ENCODE measurements around the gene ARHGEF26.
"Not testable (repeated sequence)": the region's sequence is repeated elsewhere in the genome, so short reads cannot be mapped to it uniquely, and the experiment has no call there.

The ARHGEF26 gene, protein sequence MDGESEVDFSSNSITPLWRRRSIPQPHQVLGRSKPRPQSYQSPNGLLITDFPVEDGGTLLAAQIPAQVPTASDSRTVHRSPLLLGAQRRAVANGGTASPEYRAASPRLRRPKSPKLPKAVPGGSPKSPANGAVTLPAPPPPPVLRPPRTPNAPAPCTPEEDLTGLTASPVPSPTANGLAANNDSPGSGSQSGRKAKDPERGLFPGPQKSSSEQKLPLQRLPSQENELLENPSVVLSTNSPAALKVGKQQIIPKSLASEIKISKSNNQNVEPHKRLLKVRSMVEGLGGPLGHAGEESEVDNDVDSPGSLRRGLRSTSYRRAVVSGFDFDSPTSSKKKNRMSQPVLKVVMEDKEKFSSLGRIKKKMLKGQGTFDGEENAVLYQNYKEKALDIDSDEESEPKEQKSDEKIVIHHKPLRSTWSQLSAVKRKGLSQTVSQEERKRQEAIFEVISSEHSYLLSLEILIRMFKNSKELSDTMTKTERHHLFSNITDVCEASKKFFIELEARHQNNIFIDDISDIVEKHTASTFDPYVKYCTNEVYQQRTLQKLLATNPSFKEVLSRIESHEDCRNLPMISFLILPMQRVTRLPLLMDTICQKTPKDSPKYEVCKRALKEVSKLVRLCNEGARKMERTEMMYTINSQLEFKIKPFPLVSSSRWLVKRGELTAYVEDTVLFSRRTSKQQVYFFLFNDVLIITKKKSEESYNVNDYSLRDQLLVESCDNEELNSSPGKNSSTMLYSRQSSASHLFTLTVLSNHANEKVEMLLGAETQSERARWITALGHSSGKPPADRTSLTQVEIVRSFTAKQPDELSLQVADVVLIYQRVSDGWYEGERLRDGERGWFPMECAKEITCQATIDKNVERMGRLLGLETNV

DNA sequence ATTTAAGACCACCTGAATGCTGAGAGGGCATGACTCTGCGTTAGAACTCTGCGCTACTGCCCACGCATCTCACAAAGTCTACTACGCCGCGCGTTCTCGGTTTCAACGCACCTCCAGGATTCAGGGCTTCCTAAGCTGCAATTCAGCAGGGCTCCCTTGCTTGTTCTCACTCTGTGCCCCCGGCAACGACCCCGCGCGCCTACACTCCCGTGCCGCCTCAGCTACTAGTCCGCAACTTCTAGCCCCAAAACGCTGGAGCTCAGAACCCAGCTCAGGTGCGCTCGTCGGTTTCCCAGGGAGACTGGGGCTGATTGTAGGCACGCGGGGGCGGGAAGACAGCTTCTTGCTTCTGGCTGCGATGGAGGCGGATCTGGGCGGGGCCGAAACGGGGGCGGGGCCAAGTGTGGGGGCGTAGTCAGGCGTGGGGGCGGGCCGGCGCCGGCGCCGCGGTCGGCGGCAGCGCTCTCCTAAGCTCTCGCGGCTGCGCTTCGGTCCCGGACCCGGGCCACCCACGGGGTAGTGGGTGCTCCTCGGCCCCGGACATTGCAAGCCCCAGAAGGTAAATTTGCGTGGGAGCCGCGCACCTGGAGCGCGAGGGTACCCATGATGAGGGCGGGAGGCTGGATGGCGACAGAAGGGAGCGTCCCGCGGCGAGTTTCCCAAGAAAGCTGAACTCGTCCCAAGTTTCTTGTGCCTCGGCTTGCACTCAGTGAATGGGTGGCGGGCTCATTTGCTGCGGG is at the start of gene ARHGEF26:
ARHGEF26 (plus strand) TSS at position 430 of the 740 bp plus-strand sequence. CDS start 603 bp downstream, outside the sequence.
- DNase-seq (ENCODE audit: low read depth in 3 of 3, low spot score in 1 of 3): peak in 2 of 3 donors; percentile 35 to 64

DNA sequence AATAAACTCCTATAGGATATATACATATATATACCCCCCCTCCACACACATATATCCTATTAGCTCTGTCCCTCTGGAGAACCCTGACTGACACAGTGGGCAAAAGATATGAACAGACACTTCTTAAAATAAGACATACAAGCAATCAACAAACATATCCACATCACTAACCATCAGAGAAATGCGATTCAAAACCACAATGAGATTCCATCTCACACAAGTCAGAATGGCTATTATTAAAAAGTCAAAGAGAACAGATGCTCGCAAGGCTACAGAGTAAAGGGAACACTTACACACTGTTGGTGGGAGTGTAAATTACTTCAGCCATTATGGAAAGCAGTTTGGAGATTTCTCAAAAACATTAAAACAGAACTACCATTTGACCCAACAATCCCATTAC is 46.2 kb upstream of the ARHGEF26 start:
- no peak for DNase-seq (ENCODE audit: low read depth in 3 of 3, low spot score in 1 of 3)

DNA sequence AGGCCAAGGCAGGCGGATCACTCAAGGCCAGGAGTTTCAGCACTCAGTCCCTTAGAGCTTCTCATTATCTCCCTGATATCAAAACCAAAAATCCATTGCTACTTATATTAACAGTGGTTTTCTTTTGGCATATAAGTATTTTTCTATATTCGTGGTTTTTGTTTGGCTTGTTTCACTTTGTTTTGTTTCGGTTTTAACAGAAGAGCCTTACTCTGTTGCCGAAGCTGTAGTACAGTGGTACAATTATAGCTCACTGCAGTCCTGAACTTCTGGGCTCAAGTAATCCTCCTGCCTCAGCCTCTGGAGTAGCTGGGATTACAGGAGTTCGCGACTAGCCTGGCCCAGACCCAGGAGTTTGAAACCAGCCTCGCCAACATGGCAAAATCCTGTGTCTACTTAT is 42.5 kb upstream of the ARHGEF26 start:
- DNase-seq (ENCODE audit: low read depth in 3 of 3, low spot score in 1 of 3): no peak

DNA sequence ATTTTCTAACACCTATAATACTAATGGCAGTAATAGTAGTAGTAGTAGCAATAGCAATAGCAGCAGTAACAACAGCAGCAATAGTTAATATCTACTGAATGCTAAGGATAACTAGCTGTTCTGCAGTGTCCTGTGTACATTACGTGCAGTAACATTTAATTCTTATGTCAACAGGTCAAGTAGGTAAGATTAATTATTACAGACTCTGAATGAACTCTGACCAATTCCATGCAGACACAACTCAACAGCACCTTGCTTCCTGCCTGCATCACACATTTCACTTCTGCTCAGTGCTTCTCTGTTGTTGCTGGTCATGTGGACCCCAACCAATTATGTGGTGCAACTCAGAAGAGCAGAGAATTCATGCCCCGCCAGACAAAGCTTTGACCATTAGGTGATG is 39.9 kb upstream of the ARHGEF26 start:
- DNase-seq (ENCODE audit: low read depth in 3 of 3, low spot score in 1 of 3): no peak

DNA sequence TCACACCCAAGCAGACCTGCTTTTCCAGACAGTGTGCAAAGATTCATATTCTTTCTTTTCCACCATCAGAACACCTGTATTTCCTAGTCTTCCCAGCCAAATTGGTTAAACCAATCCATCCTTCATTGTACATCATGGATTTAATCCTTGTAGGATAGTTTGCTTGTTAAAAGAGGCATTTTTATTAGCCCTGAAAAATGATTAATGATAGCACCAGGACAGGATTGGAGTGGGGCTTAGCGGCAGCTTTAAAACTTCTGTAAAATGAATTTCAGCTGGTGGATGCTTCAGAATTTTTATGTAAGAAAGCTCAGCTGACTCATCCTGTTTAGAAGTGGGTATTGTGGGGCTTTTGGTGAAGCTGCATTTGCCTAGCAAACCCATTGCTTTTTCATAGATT is 36.1 kb upstream of the ARHGEF26 start:
- no peak for DNase-seq (ENCODE audit: low read depth in 3 of 3, low spot score in 1 of 3)

DNA sequence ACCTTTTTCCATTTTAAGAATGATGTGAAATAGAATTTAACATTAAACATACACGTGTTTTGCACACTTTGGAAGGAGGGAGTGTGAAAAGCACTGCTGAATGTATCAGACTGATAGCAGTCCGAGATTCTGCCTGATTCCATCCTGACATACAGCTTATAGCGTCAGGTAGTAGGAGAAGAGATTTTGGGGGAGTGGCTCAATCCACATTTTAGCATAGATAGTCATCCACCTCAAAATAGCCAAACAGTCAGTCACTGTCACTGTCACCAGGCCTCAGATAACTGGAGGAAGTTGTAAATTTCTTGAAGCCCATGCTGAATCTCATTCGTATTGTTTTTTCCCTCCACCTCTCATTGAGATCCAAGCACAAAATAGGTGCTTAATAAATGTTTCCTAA is 35.4 kb upstream of the ARHGEF26 start:
- DNase-seq (ENCODE audit: low read depth in 3 of 3, low spot score in 1 of 3): no peak

DNA sequence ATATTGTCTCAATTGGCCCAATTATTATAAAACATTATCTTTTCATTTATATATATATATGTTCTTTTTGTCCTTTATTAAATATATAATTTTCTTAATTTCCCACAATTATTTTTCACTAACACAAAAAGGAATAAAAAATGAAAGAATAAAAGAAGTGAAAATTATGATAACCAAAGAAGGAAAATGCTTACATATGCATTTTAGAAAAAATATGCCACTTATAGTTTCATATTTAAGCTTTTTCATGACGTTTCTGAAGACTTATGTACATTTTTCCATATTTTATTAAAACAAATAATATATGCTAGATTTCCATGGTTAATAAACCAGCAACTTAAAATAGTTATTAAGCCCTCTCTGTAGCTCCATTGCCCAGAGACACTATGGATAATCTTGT is 34.9 kb upstream of the ARHGEF26 start:
- DNase-seq (ENCODE audit: low read depth in 3 of 3, low spot score in 1 of 3): no peak

DNA sequence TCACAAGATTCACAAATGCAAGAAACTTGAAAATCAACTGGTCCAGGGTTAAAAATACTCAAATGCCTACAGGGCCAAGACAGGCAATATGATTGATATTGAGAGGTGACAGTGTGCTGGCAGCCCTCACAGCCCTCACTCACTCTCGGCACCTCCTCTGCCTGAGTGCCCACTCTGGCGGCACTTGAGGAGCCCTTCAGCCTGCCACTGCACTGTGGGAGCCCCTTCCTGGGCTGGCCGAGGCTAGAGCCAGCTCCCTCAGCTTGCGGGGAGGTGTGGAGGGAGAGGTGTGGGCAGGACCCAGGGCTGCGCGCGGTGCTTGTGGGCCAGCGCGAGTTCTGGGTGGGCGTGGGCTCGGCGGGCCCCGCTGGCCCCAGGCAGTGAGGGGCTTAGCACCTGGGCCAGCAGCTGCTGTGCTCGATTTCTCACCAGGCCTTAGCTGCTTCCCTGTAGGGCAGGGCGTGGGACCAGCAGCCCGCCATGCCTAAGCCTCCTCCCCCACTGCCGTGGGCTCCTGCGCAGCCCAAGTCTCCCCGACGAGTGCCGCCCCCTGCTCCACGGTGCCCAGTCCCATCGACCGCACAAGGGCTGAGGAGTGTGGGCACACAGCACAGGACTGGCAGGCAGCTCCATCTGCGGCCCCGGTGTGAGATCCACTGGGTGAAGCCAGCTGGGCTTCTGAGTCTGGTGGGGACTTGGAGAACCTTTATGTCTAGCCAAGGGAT is 33.3 kb upstream of the ARHGEF26 start:
- DNase-seq (ENCODE audit: low read depth in 3 of 3, low spot score in 1 of 3): not testable (repeated sequence)

DNA sequence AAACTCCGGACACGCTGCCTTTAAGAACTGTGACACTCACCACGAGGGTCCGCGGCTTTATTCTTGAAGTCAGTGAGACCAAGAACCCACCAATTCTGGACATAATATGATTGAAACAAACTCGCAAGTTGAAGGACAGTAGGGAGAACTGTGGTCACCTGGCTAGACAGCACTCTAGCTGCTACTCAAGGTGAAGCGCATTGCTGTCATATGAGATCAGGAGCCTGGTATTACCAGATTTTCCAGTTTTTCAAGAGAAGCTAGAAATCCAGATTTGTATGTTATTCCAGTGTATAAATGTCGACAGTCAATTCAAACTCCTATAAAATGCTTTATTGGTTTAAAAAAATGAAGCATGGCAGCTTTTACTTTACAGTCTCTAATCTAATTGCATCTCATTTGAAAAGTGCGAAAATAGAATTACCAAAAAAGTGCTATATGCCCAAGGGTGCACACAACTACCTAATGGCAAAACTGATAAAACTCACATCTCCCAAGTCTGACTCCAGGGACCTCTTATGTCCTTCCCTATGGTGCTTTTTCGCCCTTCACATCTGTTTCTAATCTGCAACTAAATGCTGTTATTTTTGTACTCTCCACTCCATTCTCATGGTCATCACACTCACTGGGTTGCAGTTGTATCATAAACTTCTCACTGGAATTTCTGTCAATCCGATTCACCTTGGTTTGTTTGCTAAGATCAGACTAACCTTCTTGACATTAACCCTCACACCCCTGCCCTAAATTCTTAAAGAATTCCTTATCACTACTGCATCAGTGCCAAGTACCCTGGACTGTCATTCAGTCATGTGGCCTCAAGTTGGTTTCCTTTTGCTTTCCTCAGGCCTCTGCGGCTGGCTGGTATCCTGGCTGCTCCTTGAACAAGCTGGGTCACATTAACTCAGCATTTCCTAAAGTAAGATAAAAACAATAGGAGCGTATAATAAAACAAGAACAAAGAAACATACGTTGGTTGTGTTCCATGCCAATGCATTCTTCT is 31.5 kb upstream of the ARHGEF26 start:
- DNase-seq (ENCODE audit: low read depth in 3 of 3, low spot score in 1 of 3): no peak

DNA sequence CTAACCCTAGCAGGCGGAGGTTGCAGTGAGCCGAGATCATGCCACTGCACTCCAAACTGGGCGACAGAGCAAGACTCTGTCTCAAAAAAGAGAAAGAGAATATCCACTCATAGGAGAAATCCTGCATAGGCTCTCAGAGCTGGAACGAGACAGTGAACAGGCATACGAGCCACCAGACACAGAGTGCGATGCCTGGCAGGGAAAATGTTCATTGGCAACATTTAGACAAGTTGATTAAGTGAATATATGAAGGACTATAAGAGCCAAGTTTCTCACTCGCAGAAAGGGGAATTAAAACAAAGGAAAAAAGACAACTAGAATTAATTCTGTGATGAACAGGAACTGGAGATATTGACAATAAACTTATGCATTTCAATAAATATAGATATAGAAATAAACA is 27.1 kb upstream of the ARHGEF26 start:
- DNase-seq (ENCODE audit: low read depth in 3 of 3, low spot score in 1 of 3): no peak

DNA sequence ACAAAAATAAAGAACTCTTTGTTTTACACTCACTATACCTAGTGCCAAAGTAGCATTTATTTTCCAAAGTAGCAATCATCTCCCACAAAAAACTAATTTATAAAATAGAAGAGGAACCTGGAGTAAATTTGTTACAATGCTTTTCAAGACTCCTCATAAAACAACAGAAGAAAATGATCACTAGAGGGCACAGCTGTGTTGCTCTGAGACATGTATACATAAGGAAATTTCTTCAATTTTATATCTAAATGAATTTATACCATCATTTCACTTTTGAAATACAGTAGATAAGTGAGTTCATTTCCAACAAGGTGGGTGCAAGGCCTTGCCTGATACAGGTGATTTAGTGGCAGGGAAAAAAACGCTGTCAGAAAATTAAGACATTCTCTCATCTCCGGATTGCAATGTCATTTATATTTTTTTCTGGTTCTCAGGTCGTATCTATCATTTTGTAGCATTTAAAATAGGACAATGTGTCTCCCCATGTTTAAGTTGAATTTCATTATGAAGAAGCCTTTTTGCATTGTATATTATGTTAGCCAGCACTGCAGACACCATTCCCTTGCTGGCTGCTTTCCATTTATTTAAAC is 25.3 kb upstream of the ARHGEF26 start:
- DNase-seq (ENCODE audit: low read depth in 3 of 3, low spot score in 1 of 3): no peak

DNA sequence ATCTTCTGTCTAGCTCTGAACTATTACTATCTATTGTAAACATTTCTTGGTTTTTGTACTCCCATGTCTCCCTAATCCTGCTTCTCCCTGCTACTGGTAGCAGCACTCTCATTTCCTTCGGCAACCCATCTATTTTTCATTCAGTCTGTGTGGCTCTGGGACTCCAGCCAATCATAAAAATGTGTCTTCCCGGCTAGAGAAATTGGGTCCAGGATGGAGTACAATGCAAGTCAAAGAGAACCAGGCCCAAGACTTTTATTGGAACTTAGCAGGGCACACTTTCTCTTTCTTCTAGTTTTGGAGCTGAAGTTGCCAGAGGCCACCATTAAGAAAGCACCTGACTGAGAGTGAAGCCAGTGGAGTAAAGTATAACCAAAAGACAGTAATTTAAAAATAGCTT is 22.8 kb upstream of the ARHGEF26 start:
- DNase-seq (ENCODE audit: low read depth in 3 of 3, low spot score in 1 of 3): no peak

DNA sequence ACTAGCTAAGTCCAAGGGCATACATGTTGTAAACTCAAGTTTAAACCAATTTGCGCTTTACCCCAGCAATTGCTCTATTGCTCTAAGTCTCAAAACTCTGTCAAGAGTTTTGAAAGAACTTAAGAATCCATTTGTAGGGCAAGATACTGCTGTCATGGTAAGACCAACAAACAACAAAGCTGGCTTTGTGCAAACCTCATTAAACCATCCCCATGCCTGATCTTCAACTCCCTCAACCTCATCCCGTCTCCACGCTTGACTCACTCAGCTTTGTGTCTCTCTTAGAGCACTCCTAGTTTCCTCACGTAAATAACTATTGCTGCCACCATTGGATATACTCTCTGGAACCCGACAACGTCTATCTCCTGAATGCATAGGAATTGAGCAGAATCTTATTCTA is 20.6 kb upstream of the ARHGEF26 start:
- no peak for DNase-seq (ENCODE audit: low read depth in 3 of 3, low spot score in 1 of 3)

DNA sequence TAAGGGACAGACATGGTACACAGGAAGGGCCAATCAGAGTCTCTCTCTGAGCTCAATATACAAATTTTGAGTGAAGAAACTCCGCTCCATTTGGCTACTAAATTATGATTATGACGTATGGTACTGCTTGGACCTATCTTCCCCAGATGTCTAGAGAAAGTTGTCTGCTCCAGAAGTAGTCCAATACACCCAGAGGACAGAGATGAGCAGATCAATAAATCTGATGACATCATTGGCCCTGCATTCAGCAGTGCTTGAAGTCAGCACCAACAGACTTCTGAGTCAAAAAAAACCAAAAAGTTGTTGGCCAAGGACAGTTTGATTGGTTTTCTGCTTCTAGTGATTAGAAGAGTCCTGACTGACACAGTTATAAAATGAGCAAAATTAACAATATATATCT is 19.9 kb upstream of the ARHGEF26 start:
- no peak for DNase-seq (ENCODE audit: low read depth in 3 of 3, low spot score in 1 of 3)

DNA sequence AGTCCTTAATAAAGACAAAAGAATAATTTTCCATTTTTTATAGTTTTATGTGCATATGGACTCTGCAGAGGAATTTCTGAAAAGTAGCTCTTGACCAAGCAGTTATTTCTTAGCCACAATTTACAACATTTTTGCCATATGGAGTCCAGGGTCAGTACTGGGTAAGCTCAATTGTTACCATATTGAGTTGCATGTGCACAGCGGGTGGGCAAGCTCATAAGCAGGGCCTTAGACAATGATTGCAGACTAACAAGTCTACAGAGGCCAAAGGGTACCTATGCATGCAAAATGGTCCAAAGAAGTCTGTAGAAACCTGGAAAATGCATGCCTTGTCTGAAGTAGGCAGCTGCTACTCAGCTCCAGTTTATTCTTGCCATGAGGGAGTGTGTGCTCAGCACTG is 19.0 kb upstream of the ARHGEF26 start:
- no peak for DNase-seq (ENCODE audit: low read depth in 3 of 3, low spot score in 1 of 3)

DNA sequence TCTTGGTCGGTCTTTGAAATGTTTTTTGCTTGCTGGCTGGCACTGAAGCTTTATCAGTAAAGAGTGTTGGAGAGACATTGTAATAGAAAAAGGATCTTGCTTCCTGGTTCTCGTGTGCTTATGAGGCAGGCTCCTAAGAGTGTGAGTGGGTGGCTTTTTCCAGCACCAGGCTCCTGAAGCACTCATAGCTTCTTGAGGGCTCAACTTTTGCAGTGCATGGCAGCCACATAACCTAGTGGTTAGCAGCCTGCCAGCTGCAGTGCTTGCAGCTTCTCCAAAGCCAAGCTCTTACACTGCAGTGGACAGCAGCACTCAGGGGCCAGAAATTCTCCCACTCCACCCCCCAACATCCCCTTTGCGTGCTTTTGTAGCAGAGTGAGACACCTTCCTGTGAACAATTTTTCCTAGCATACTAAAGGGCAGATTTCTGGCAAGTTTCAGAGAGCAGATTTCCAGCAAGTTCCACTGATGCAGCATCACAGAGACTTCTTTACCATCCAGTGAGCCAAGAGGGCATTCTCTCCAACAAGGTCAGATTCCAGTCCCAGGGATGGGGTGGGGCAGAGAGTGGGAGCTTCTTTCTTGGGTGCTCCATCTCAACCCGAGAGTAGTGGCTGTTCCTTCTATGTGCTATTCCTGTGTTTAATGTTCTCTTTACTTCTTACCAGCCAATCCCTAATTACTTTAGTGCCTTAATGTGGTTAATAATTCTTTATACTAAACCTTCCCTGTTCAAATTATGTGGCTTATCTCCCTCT is 15.8 kb upstream of the ARHGEF26 start:
- DNase-seq (ENCODE audit: low read depth in 3 of 3, low spot score in 1 of 3): no peak

DNA sequence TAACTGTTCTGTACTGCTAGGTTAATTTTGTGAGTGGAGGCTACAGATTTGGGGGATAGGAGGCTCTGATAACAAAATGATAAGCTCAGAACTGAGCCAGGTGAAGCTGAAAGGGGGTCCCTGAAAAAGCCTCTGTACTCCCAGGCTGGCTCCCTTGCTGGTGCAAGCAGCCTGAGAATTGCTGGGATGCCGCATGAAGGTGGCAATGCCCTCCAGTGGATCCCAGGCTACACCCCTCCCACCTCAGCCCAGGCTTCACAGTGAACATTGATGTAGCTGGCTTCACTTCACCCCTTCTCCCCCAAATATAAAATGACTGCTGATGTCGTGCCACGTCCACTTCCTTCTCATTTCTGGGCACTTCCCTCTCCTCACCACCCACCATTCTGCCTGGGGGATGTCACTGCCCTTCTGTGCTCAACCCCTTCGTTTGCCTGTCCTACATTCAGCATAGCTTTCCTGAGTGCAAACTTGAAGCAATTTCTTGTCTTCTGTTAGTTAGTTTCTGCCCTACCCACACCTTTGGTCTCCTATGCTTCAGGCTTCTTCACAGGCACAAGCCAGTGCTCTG is 9.7 kb upstream of the ARHGEF26 start:
- DNase-seq (ENCODE audit: low read depth in 3 of 3, low spot score in 1 of 3): no peak

DNA sequence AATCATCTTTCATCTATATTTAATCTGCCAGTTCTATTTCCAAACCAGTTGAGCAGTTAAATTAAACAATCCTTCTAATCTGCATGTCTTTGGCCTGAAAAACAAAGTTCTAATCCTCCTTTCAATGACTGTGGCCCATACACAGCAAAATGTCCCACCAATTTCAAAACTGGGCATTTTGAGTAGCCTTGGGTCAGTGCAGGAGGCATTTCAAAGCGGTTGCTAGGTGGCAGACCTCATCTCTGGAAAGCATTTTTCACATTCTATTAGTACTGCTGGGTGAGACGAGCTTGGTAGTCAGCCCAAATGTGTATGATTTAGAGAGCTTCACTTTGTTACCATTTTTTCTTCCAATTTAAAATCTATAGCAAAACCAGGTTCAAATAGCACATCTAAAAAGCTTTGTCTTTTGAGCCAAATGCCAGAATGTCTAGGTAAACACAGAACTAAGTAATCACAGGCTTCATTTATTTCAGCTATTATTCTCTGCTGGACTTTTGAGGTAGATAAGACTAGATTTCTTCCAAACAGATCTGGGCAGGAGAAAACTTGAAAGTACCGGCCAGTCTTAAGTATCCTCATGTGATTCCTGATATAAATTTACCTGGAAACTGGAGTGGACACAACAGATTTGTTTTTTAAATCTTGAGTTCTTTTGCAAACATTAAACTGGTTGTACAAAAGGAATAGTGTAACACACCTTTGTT is 8.9 kb upstream of the ARHGEF26 start:
- no peak for DNase-seq (ENCODE audit: low read depth in 3 of 3, low spot score in 1 of 3)
